ENCODE measurements around the gene PPM1L.

Gene PPM1L

DNA sequence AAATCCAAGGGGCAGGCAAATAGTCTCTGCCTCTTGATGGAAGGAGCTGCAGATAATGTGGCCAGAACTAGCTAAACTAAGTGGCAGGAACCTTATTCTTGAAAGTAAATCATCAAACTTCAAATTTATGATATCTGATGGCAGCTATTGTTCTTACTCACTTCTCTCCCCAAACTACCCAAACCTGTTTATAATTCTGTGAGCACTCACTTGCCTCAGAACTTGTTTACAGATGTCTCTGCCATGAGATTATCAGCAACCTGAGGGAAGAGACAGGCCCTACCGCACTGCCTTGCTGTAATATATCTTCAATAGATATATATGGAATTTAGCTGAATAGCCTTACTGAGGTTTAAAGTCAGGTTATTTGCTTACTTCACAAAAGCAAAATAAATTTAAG, 351.3 kb downstream of the PPM1L start:
- DNase-seq, result no peak

DNA sequence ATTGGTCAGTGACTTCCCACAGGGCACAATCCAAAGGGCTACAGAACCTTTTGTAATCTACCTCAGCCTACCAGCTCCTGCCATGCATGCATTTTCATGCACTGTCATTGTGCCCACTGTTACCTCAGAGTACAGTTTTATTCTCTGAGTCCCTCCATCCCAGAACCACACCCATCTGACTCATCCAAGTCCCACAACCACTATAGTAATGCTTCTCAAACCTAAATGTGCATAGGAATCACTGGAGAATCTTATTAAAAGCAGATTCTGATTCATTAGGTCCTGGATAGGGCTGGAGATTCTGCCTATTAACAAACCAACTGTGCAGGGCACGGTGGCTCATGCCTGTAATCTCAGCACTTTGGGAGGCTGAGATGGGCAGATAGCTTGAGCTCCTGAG, 352.8 kb downstream of the PPM1L start:
- no peak for DNase-seq

DNA sequence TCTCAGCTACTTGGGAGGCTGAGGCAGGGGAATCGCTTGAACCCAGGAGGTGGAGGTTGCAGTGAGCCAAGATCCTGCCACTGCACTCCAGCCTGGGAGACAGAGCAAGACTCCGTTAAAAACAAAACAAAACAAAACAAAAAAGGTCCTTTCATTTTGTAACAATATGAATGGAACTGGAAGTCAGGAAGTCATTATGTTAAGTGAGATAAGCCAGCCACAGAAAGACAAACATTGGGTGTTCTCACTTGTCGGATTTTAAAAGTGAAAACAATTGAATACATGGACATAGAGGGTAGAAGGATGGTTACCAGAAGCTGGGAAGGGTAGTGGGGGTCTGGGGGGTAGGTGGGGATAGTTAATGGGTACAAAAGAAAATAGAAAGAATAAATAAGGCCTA, 361.6 kb downstream of the PPM1L start:
- DNase-seq, result no peak

DNA sequence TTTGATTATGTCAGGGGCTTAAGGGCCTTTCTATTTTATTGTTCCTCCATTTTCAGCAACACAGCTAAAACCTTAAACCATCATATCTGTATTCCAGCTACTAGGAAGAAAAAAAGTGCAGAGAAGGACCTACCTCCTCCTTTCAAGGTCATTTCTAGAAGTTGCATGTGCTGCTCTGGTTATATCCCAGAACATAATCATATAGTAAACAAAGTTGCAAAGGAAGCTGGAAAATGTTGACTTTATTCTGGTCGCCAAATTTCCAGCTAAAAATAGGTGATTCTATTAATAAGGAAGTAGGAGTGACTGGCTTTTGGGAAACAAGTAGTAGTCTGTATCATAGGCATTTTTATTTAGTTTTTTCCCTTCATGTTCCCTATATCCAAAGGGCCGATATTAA, 370.5 kb downstream of the PPM1L start:
- DNase-seq, result no peak

All from activated gamma-delta T cell (primary cell).